CD4-positive, alpha-beta T cell treated with Interferon alpha-2 for 1 hour (primary cell): Measurements from ENCODE around the gene ARHGEF7.

ENCODE experiments used
- DNase-seq, 2 donors: peaks; one replicate each; pipeline ENCODE4 v3.0.0-alpha.2; 2020 to 2022

The ARHGEF7 gene

GRCh38 chr13:111139873-111140561 is 24.9 kb downstream of the ARHGEF7 start:
- DNase-seq = no peak

DNA sequence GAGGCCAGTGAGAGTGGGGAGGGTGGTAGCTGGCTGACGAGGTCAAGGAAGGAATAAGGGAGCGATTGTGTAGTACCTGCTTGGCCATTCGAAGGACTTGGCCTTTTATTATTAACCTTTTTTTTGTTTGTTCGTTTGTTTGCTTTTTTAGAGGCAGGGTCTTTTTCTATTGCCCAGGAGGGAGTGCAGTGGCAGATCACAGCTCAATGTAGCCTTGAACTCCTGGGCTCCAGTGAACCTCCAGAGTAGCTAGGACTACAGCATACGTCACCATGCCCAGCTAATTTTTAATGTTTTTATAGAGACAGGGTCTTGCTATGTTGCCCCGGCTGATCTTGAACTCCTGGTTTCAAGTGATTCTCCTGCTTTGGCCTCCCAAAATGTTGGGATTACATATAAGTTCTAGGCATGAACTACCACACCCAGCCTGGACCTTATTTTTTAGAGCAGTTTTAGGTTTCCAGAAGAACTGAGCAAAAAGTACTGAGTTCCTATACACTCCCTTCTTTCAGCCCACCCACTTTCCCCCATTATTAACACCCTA is 25.5 kb downstream of the ARHGEF7 start:
- DNase-seq = no peak

DNA sequence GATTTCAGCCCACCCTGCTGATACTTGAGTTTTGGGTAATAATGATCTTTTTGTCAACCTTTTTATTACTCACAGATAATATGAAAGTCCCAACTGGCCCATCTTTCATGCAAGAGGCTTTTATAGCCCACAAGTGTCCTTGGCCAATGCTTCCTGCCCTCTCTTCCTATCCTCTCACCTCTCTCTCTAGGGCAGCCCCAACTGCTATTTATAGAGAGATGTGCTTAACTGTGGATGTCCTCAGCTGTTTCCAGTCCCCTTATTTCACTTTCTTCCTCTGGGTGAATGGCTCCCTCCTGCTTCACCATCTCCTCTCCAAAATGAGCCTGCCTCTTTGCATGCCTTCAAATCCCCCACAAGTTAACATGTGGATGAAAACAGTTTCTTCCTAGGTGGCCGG is 27.4 kb downstream of the ARHGEF7 start:
- DNase-seq = no peak

GRCh38 chr13:111143865-111144540 is 28.9 kb downstream of the ARHGEF7 start:
- no peak for DNase-seq

- DNase-seq = no peak
These were observed 30.0 kb downstream of the ARHGEF7 start for GRCh38 chr13:111145071-111145470.

DNA sequence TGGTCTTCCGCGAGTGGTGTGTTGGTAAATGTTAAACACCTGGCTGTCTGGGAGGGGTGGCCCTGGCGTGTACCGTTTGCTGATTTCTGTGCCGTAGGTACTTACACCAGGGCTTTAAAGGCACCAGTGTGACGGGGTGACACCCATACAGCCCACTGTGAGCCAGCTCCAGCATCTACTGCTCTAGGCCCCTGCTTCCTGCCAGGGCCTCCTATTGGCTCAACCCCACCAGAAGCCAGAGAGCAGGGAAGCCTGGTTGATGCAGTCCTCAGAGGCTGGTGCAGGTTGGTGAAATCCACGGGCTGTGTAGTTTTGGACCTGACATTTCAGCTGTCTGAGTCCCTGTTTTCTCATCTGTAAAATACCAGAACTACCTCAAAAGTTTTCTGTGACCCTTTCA is 30.4 kb downstream of the ARHGEF7 start:
- DNase-seq = no peak

DNA sequence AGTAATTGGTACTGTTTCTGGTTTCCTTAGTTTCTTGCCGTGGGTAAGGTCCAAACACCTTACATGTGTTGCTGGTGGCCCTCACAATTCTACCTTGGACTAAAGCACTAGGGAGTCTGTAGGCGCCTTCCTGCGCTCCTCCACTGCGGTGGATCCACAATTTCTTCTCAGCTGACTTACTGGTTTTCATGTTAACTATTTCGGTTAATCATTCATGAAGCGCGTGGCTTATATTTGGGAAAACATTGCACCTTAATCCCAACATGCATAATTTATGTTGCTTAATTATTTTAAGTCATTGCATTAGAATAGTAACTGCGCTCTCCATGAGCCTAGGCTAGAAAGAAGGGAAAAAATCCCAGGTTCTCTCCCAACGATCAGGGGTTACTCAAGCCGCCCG is 37.7 kb downstream of the ARHGEF7 start:
- no peak for DNase-seq

DNA sequence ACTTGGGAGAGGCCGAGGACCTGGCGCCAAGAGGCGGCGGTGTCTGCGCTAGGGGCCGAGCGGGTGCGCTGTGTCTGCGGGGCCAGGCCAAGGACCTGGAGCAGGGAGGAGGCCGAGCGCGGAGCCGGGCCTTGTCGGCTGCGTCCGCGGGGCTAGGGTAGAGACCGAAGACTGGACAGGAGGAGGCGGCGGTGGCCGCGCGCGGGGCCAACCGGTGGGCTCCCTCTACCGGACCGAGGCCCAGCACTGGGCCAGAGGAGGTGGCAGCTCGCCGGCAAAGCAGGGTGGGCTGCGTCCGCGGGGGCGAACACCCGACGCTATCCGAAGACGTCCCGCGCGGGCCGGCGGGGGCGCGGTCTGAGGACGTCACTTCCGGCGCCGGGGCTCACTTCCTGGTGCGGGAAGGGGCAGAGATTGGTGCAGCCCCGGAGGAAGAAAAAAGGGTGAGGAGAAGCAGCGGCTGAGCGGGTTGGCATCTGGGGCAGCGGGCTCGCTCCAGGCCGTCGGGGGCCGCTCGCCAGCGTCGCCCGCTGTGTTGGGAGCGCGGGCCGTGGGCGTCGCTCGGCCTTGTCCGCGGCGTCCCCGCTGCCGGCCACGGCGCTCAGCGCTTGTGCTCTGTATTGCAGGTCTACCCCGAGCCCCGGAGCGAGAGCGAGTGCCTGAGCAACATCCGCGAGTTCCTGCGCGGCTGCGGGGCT is 38.3 kb downstream of the ARHGEF7 start:
- peak; percentile 90 to 93 for DNase-seq

DNA sequence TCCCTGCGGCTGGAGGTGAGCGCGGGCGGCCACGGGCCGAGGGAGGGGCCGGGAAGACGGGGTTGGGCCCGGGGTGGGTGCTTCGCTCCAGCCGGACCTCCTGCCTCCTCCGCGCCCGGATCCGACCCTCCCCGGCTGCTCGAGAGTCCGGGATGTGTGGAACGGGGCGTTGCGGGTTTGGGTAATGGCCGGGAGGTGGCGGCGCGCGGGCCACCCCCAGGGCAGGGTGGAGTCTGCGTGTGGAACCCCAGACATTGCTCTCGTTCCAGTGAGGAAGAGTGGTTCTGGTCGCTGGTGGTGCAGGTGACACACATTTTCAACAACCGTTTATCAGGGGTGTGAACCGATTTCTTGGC is 38.8 kb downstream of the ARHGEF7 start:
- DNase-seq = peak in 1 of 2 donors; percentile 37

DNA sequence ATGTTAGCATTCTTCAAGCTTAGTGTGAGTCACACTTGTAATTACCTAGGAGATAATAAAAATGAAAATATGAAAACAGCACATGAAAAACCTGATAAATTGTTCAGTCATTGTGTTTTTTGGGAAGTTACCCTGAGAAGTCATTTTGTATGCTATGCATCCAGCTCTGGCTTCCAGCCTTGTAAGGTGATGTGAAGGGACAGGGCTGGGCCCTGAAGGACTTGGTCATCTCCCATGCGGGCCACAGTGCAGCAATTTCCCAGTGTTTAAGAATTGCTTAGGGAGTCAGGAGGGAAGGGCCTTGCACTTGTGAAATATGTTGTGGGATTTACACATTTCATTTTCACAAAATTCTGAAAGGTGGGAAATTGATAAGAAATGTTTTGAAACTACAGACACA is 41.3 kb downstream of the ARHGEF7 start:
- no peak for DNase-seq

DNA sequence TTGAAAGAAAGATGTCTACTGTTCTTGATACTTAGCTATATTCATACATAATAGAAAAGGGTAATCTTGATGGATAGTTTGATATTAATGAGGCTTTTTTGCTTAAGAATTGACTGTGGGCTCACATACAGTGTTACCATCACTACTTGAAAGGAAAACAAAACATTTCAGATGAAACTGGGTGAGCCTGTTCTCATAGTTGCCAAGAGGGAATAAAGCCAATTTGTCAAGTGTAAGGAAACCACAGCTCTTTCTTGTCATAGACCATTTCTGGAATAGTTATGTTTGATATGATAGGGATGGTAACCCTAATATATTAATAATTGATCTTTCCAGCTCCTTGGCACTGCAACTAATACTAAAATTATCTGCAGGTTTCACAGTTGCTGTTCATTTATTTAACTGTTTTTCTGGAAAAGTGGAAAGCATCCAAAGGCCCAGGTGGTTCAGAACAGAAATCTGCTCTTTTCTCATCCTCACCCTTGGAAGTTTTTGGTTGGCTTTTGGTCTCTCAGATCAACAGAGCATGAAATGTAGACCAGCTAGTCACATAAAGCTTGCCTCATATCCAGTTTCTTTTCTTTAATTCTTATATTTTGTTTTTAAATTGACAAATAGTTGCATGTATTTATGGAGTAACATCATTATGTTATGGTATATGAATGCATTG is 43.2 kb downstream of the ARHGEF7 start:
- DNase-seq = no peak

DNA sequence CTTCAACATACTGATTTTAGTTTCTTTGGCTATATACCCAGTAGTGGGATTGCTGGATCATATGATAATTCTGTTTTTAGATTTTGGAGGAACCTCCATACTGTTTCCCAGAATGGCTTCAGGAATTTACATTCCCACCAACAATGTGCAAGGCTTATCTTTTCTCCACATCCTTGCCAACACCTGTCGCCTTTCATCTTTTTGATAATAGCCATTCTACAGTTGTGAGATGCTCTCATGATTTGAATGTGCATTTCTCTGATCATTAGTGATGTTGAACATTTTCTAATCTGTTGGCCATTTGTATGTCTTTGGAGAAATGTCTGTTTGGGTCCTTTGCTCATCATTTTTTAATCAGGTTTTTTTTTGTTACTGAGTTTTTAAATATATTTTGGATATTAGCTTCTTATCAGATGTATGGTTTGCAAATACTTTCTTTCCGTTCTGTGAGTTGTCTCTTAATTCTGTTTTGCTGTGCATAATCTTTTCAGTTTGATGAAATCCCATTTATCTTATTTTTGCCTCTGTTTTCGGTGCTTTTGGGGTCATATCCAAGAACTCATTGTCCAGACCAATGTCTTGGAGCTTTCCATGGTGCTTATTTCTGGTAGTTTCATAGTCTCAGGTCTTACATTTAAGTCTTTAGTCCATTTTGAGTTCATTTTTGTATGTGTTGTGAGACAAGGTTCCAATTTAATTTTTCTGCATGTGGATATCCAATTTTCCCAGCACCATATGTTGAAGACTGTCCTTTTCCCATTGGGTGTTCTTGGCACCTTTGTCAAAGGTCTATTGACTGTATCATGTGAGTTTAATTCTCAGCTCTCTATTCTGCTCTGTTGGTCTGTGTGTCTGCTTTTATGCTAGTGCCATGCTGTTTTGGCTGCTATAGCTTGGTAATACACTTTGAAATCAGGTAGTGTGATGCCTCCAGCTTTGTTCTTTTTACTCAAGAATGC is 44.5 kb downstream of the ARHGEF7 start:
- no peak for DNase-seq

DNA sequence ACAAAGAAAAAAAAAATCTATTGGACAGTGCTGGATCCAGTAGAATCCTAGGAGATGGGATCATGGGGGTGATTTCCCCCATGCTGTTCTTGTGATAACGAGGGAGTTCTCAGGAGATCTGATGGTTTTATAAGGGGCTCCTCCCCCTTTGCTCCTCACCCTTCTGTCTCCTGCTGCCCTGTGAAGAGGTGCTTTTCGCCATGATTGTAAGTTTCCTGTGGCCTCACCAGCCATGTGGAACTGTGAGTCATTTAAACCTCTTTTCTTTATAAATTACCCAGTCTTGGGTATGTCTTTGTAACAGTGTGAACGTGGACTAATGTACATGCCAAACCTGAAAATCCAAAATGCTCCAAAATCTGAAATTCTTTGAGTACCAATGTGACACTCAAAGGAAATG is 45.5 kb downstream of the ARHGEF7 start:
- DNase-seq = no peak

DNA sequence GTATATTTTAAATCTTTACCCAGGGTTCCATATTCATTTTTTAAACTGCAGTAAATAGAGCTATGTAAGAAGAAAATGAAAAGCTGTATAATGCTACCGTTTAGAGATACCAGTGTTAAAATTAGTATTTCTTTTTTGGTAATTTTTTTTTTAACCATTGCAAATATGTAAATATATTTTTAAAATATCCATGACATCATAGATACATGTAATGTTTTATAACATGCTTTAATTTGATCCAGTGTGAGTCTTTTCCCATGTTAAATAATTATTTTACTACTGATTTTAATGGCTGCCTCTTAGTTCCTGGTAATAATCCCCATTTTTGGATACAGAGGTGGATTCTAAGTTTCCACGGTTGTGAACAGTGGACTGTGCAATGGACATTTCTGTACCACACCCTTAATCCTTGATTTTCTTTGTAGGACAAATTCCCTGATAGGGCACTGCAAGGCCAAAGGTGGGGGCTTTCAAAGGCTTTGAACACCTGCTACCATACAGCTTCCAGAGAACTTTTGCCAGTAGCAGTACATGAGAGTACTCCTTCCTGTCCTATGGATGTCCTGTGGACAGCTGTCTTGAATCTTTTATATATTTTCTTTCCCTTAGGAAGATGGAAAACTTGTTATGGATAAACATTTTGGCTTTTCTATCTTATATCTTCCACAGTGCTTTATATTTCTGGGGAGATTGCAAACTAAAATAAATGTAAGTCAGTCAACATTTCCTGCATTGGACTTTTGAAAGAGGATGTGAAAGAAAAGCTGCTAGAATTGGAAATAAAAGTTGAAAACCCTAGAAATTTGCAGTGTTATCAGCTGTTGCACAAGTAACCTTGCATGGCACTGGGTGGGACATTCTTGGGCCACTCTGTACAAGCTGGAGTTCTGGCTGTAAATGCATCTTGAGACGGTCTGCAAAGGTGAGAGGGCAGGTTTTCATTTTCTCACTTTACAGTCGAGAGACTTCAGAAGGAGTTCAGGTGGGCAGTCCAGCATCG is 46.8 kb downstream of the ARHGEF7 start:
- no peak for DNase-seq

- DNase-seq = no peak
These were observed 50.3 kb downstream of the ARHGEF7 start for GRCh38 chr13:111165241-111166010.

GRCh38 chr13:111166882-111167675 is 52.0 kb downstream of the ARHGEF7 start:
- DNase-seq = peak in 1 of 2 donors; percentile 10

GRCh38 chr13:111168107-111168506 is 53.0 kb downstream of the ARHGEF7 start:
- no peak for DNase-seq

GRCh38 chr13:111171112-111171511 is 56.0 kb downstream of the ARHGEF7 start:
- DNase-seq = no peak

DNA sequence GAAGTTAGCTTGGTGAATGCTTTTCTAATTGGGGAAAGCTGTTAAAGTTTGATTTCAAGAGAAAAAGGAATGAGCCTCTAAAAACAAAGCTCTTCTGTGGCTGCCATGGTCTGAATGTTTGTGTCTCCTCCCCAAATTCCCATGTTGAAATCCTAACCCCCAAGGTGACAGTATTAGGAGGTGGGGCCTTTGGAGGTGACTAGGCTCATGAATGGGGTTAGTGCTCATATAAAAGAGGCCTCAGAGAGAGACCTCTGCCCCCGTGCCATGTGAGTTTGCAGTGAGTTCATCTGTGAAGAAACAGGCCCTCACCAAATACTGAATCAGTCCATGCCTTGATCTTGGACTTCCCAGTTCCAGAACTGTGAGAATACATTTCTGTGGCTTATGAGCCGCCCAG is 56.5 kb downstream of the ARHGEF7 start:
- no peak for DNase-seq
